PFSK-1 (cell line): ENCODE measurements around the gene SYNPR.

Experiments
- FOXP2 ChIP-seq: optimal IDR thresholded peaks from 2 replicates; pipeline ENCODE3; 2011; ENCODE audit warnings: borderline replicate concordance, control low read depth, inconsistent platforms; ENCODE audit not compliant: insufficient read depth; ENCODE audit errors: extremely low read length, extremely low read depth
- POLR2AphosphoS5 ChIP-seq: IDR thresholded peaks from 2 replicates; pipeline ENCODE4 v1.6.1; 2012; ENCODE audit warnings: low read depth, mild to moderate bottlenecking, control low read depth, low read length, moderate library complexity
- SIN3A ChIP-seq: IDR thresholded peaks from 2 replicates; pipeline ENCODE4 v1.6.1; 2012; ENCODE audit warnings: mild to moderate bottlenecking, low read length, moderate library complexity, borderline replicate concordance; ENCODE audit not compliant: insufficient read depth
- TAF1 ChIP-seq: IDR thresholded peaks from 2 replicates; pipeline ENCODE4 v1.6.1; 2012; ENCODE audit warnings: low read length, control low read depth, borderline replicate concordance; ENCODE audit not compliant: insufficient read depth
- TF ChIP-seq, protein P1 (sequence below), 2 experiments: IDR thresholded peaks; 2 replicates each; pipeline versions ENCODE4 v1.6.1 to v1.8.0; 2011 to 2012; ENCODE audit warnings: low read depth in 2 of 2, low read length in 2 of 2, control low read depth in 1 of 2, inconsistent platforms in 1 of 2, mild to moderate bottlenecking in 1 of 2, moderate library complexity in 1 of 2; ENCODE audit not compliant: insufficient read depth in 1 of 2

The SYNPR gene

DNA sequence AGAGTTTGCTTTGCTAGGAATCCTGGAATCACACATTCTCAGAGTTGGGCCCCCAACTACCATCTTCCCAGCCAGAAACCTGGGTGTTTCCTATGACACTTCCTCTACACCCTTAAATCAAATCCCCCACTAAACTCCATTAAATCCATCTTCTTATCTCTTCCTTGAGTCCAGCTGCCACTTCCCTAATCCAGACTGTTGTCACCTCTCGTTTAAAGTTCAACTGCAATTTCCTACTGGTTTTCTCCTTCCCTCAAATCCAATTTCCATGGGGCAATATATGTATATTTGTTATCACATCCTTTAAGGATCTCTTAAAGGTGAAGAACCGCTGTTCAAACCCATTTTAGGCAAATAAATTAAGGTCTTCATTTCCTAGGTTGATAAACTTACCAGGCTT is 300.8 kb downstream of the SYNPR start:
- TF ChIP-seq FOXP2 (no peak), TAF1 (no peak), POLR2AphosphoS5 (no peak), SIN3A (no peak)
- TF ChIP-seq, protein P1, sequence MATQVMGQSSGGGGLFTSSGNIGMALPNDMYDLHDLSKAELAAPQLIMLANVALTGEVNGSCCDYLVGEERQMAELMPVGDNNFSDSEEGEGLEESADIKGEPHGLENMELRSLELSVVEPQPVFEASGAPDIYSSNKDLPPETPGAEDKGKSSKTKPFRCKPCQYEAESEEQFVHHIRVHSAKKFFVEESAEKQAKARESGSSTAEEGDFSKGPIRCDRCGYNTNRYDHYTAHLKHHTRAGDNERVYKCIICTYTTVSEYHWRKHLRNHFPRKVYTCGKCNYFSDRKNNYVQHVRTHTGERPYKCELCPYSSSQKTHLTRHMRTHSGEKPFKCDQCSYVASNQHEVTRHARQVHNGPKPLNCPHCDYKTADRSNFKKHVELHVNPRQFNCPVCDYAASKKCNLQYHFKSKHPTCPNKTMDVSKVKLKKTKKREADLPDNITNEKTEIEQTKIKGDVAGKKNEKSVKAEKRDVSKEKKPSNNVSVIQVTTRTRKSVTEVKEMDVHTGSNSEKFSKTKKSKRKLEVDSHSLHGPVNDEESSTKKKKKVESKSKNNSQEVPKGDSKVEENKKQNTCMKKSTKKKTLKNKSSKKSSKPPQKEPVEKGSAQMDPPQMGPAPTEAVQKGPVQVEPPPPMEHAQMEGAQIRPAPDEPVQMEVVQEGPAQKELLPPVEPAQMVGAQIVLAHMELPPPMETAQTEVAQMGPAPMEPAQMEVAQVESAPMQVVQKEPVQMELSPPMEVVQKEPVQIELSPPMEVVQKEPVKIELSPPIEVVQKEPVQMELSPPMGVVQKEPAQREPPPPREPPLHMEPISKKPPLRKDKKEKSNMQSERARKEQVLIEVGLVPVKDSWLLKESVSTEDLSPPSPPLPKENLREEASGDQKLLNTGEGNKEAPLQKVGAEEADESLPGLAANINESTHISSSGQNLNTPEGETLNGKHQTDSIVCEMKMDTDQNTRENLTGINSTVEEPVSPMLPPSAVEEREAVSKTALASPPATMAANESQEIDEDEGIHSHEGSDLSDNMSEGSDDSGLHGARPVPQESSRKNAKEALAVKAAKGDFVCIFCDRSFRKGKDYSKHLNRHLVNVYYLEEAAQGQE (IDR thresholded peaks at IDR 0.05; ENCODE audit: insufficient read depth in 1 of 2, low read depth in 2 of 2, low read length in 2 of 2), result no peak

DNA sequence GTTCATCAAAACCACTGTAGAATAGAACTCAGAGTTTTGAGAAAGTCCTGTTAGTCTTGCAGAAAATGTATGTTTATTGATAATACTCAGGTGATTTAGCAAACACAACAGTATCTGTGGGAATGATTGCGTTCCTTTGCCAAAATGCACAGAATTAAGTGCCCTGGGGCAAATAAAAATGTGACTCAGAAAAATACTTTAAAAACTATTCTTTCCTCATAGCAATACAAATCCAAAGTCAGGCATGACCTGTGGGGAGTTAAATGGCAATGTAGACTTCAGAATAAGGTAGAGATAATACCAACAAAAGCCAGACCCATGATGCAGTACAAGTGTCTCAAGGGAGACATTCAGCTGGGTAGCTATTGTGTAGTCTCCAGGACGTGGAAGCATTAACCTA is 302.0 kb downstream of the SYNPR start:
- TF ChIP-seq TAF1, result no peak
- no peak for TF ChIP-seq SIN3A
- TF ChIP-seq FOXP2, result no peak
- TF ChIP-seq POLR2AphosphoS5, result no peak
- TF ChIP-seq, protein P1 (IDR thresholded peaks at IDR 0.05; ENCODE audit: insufficient read depth in 1 of 2, low read depth in 2 of 2, low read length in 2 of 2), result no peak

DNA sequence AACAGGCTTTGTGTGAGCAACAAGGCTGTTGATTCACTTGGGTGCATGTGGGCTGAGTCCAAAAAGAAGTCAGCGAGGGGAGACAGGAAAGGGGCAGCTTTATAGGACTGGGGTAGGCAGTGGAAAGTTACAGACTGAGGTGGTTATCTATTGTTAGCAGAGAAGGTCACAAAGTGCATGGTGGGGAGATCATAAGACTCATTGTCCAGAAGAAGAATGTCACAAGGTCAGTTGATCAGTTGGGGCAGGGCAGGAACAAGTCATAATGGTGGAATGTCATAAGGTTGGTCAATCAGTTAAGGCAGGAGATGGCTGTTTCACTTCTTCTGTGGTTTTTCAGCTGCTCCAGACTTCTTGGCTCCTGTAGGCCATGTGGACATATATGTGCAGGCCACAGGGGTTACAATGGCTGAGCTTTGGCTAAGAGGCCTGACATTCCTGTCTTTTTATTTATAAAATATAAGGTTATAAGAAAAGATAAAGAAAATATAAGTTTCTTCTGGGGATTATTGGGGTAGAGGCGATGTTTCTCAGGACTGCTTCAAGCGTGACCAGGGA is 304.9 kb downstream of the SYNPR start:
- TF ChIP-seq, protein P1 (IDR thresholded peaks at IDR 0.05; ENCODE audit: insufficient read depth in 1 of 2, low read depth in 2 of 2, low read length in 2 of 2), result no peak
- no peak for TF ChIP-seq TAF1
- TF ChIP-seq POLR2AphosphoS5, result no peak
- no peak for TF ChIP-seq SIN3A
- no peak for TF ChIP-seq FOXP2

DNA sequence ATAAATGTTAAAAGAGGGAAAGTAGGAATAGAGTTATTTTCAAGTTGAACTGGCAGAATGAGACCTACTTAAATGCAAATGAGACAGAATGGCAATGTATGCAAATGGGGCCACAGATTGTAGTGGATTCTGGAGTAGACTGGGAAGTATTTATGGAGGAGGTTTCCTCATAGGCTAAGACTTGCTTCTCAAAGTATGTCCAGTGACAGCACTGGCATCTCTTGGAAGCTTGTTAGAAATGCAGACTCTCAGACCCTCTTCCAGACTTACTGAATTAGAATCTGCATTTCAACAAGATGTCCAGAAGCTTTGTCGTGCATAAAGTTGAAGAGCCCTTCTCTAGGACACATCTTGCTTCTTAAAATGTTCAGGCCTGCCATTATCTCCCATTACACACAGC is 306.6 kb downstream of the SYNPR start:
- no peak for TF ChIP-seq FOXP2
- no peak for TF ChIP-seq POLR2AphosphoS5
- TF ChIP-seq TAF1, result no peak
- no peak for TF ChIP-seq SIN3A
- TF ChIP-seq, protein P1 (IDR thresholded peaks at IDR 0.05; ENCODE audit: insufficient read depth in 1 of 2, low read depth in 2 of 2, low read length in 2 of 2), result no peak

DNA sequence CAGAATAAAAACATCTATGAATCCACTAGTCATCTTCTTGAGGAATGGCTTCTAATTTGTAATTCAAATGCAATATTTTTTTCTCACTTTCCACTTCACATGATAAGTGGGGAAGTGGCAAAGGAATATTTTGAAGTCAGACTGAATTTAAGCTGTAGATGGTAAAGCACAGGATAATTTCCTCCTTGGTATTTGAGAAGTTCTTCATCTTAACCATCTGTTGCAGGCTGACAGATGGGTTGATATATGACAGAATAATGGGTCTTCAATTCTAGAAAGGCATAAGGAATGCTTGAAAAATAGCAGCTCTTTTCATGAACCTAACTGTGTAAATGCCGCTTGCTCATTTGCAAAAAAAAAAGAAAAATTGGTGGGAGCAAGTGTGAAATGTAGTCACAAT is 307.8 kb downstream of the SYNPR start:
- TF ChIP-seq TAF1 (no peak), SIN3A (no peak), POLR2AphosphoS5 (no peak)
- TF ChIP-seq, protein P1 (IDR thresholded peaks at IDR 0.05; ENCODE audit: insufficient read depth in 1 of 2, low read depth in 2 of 2, low read length in 2 of 2), result no peak
